Measurements from ENCODE around the gene BMP3.
"Not testable (repeated sequence)": the region's sequence is repeated elsewhere in the genome, so short reads cannot be mapped to it uniquely, and the experiment has no call there.

The BMP3 gene

GRCh38 chr4:81007417-81007816 lies 23.1 kb upstream of the BMP3 start:
- TF ChIP-seq CTCF (IDR thresholded peaks at IDR 0.05): no peak
- no peak overlapping the region for H3K27ac ChIP-seq
- H3K4me3 ChIP-seq: no peak overlapping the region
- DNase-seq (ENCODE audit: low spot score): no peak

GRCh38 chr4:81016566-81016965 lies 13.9 kb upstream of the BMP3 start:
- DNase-seq (ENCODE audit: low spot score); H3K27ac ChIP-seq; H3K4me3 ChIP-seq: not testable (repeated sequence)

- Histone ChIP-seq H3K4me3 (no peak overlapping the region), H3K27ac (no peak overlapping the region)
- no peak for DNase-seq (ENCODE audit: low spot score)
- TF ChIP-seq CTCF (IDR thresholded peaks at IDR 0.05): no peak
Observed at GRCh38 chr4:81019006-81019405, 11.5 kb upstream of the BMP3 start.

GRCh38 chr4:81021142-81021944 lies 9.2 kb upstream of the BMP3 start:
- Histone ChIP-seq H3K4me3 (no peak overlapping the region), H3K27ac (no peak overlapping the region)
- no peak for TF ChIP-seq CTCF (IDR thresholded peaks at IDR 0.05)
- DNase-seq (ENCODE audit: low spot score): no peak

GRCh38 chr4:81021981-81022380 lies 8.5 kb upstream of the BMP3 start:
- TF ChIP-seq CTCF (IDR thresholded peaks at IDR 0.05): no peak
- no peak overlapping the region for H3K27ac ChIP-seq
- DNase-seq (ENCODE audit: low spot score): no peak
- no peak overlapping the region for H3K4me3 ChIP-seq

- no peak for DNase-seq (ENCODE audit: low spot score)
- H3K27ac ChIP-seq: no peak overlapping the region
Observed at GRCh38 chr4:81023484-81023883, 7.0 kb upstream of the BMP3 start.

More at GRCh38 chr4:81023484-81023883, 7.0 kb upstream of the BMP3 start:
- H3K4me3 ChIP-seq: no peak overlapping the region
- TF ChIP-seq CTCF (IDR thresholded peaks at IDR 0.05): no peak

All from coronary artery (tissue), 2 donors.